NCI-H2171 (cell line): ENCODE results near the gene COL2A1.
A peak's percentile ranks its signal among the peaks of the same experiment; 100 is the strongest.

Source experiments
- DNase-seq: peaks from one replicate; lab custom pipeline; 2025; lab: John Stamatoyannopoulos, UW

COL2A1 gene

GRCh38 chr12:47944685-47945340, 59.5 kb downstream of the COL2A1 start:
- no peak for DNase-seq

DNA sequence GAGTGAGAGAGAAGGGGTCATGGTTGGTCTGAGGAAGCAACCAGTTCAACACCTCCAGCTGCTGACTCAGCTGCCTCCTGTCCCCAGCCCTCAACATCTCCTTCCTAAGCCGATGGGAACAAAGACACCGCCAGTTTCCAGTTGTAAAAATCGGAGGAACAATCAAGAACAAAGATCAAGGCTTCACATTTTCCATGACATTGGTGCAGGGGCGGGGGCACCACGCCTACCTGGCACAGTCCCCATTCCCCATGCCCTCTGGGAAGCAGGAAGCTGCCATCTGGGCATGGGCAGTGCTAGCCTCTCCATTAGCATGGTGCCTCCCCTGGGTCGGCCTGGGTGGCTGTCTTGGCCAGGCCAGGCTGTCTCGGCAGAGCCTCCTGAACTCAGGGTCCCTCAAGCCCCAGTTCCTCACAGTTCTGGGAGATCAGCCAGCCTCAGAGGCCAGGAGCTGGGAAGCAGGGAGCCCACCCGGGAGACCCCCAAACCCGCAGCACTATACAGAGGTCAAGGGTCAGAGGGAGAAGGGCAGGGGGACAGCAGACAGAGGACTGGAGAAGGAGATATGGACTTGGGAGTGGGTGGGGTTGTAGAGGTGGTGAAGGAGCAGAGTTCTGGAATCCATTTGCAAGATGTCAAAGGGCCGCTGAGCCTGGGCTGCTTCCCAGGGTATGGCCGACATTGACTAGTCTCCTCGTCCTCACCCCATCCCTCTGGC, 60.5 kb downstream of the COL2A1 start:
- DNase-seq, result no peak

DNA sequence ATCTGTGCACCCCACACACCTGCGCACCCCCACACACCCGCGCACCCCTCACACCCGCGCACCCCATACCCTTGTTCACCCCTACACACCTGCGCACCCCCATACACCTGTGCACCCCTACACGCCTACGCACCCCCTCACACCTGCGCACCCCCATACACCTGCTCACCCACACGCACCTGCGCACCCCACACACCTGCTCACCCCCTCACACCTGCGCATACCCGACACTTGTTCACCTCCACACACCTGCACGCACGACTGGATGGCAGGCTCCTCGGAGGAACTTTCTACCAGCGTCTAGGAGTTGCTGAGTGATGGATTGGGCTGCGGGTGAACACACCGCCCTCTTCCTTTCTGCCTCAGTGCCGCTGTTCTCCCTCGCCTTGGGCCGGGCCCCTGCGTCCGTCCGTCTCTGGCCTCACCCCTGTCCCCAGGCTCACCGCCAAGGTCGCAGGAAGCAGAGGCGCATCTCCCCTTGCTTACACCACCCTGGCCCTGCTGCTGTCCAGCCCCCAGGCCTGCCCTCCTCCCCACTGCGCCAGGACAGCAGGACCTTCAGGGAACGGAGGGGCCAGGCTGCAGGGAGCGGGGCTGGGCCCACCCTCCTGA, 61.6 kb downstream of the COL2A1 start:
- no peak for DNase-seq

GRCh38 chr12:47941871-47942613, 62.2 kb downstream of the COL2A1 start:
- DNase-seq, result no peak

DNA sequence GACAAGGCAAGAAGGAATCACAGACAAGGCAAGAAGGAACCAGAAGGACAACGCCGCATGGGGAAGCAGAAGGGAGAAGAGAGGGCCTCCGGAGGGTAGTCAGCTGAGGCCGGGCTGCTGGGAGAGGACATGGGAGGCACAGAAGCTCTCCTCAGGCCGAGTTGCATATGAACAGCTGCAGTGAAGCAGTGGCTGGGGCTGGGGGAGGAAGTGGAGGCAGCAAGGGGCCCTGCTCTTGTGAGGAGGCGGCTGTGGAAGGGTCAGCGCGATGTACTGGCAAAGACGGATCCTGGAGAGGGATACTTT, 62.8 kb downstream of the COL2A1 start:
- DNase-seq, result no peak

DNA sequence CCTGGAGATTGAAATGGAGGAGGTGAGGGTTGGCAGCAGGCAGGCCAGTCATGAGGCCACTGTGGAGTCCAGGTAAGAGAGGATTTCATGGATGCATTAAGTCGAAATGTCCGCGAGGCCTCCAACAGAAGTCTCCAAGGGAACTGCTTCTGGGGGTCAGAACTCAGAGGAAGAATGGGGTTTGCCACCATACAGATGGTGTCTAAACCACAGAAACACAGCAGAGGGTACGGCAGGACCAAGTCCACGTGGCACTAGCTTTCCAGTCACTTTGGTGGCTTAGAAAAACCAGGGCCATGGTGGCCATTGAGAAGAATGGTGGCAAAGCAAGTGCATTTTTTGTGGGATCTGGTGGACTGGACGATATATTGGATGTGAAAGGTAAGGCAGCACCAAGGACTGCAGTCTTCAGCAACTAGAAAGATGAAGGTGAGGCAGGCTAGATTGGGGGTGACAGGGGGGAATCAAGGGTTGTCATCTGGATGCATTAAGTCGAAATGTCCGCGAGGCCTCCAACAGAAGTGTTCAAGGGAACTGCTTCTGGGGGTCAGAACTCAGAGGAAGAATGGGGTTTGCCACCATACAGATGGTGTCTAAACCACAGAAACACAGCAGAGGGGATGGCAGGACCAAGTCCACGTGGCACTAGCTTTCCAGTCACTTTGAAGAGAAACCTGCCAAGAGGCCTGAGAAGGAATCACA, 63.4 kb downstream of the COL2A1 start:
- DNase-seq, result no peak

GRCh38 chr12:47939009-47939601, 65.2 kb downstream of the COL2A1 start:
- DNase-seq, result no peak

GRCh38 chr12:47938594-47938993, 65.7 kb downstream of the COL2A1 start:
- DNase-seq, result no peak

- no peak for DNase-seq
Observed at GRCh38 chr12:47938093-47938492, 66.2 kb downstream of the COL2A1 start.

- peak; percentile 4 for DNase-seq
Observed at GRCh38 chr12:47935184-47935583, 69.1 kb downstream of the COL2A1 start.

GRCh38 chr12:47931187-47931586, 73.1 kb downstream of the COL2A1 start:
- no peak for DNase-seq

- no peak for DNase-seq
Observed at GRCh38 chr12:47930634-47931033, 73.6 kb downstream of the COL2A1 start.

- no peak for DNase-seq
Observed at GRCh38 chr12:47927346-47927745, 76.9 kb downstream of the COL2A1 start.
